ENCODE results near the gene LRRC75B.
A peak's percentile ranks its signal among the peaks of the same experiment; 100 is the strongest.
"Not testable (repeated sequence)": the region's sequence is repeated elsewhere in the genome, so short reads cannot be mapped to it uniquely, and the experiment has no call there.

LRRC75B gene

DNA sequence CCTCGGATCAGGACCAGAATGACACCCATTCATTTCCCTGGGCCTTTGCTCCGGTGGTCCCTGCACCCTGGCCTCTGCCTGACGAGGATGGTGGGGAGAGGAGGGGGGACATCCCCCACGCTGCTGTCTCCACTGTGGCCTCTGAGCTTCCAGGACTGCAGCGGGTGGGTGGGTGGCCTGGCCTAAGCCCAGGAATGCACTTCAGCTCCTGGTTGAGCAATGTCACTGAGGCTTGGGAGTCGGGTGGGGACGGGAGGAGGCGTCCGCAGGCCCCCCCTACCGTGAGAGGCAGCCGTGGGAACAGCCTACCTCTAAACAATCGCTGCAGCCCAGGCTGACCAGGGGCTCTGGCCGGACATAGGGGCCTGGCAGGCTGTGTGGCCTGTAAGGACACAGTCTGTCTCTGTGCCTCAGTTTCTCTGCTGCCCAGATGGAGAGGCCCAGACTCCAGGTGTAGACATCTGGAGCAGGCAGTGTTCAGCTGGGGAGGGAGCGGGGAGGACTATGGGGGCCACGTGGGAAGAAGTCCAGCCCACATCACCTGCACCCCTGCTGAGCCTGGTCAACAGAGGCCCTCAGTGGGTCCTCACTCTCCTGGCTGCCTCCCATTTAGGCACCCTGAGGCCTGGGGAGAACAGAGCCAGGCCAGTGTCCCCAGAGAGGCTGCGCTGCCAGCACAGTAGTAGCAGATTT is 38.7 kb upstream of the LRRC75B start:
- H3K4me1 ChIP-seq (ENCODE audit: insufficient read depth, low read length, severe bottlenecking); H3K36me3 ChIP-seq (ENCODE audit: insufficient read depth, low read length); H3F3A ChIP-seq (ENCODE audit: insufficient read depth, low read length); H3K4me3 ChIP-seq (ENCODE audit: low read depth, low read length, poor library complexity, severe bottlenecking); H3K79me2 ChIP-seq (ENCODE audit: insufficient read depth, low read length); H4K20me1 ChIP-seq (ENCODE audit: insufficient read depth, low read length); H3K9me2 ChIP-seq (ENCODE audit: low read depth, low read length); H3K27ac ChIP-seq (ENCODE audit: low read depth, low read length, poor library complexity, severe bottlenecking); H3K9ac ChIP-seq (ENCODE audit: low read length); H3K4me2 ChIP-seq (ENCODE audit: low read length); H3K9me3 ChIP-seq (ENCODE audit: low read length); H3K27me3 ChIP-seq (ENCODE audit: insufficient read depth, low read length); H2AFZ ChIP-seq (ENCODE audit: low read length): not testable (repeated sequence)

DNA sequence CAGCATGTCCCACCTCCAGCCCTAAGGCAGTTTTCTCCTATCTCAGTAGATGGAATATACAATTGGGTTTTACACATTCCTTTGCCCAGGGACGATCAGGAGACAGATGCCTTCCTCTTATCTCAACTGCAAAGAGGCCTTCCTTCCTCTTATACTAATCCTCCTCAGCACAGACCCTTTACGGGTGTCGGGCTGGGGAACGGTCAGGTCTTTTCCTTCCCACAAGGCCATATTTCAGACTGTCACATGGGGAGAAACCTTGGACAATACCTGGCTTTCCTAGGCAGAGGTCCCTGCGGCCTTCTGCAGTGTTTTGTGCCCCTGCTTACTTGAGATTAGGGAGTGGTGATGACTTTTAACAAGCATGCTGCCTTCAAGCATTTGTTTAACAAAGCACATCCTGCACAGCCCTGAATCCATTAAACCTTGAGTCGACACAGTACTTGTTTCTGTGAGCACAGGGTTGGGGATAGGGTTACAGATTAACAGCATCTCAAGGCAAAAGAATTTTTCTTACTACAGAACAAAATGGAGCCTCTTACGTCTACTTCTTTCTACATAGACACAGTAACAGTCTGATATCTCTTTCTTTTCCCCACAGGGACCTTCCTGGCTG is 38.0 kb upstream of the LRRC75B start:
- H3K79me2 ChIP-seq (ENCODE audit: insufficient read depth, low read length); H3K4me3 ChIP-seq (ENCODE audit: low read depth, low read length, poor library complexity, severe bottlenecking); H3K9me3 ChIP-seq (ENCODE audit: low read length); H3K9me2 ChIP-seq (ENCODE audit: low read depth, low read length); H3K36me3 ChIP-seq (ENCODE audit: insufficient read depth, low read length); H3K4me1 ChIP-seq (ENCODE audit: insufficient read depth, low read length, severe bottlenecking); H3K4me2 ChIP-seq (ENCODE audit: low read length); H4K20me1 ChIP-seq (ENCODE audit: insufficient read depth, low read length); H2AFZ ChIP-seq (ENCODE audit: low read length); H3K9ac ChIP-seq (ENCODE audit: low read length); H3F3A ChIP-seq (ENCODE audit: insufficient read depth, low read length); H3K27me3 ChIP-seq (ENCODE audit: insufficient read depth, low read length); H3K27ac ChIP-seq (ENCODE audit: low read depth, low read length, poor library complexity, severe bottlenecking): not testable (repeated sequence)

DNA sequence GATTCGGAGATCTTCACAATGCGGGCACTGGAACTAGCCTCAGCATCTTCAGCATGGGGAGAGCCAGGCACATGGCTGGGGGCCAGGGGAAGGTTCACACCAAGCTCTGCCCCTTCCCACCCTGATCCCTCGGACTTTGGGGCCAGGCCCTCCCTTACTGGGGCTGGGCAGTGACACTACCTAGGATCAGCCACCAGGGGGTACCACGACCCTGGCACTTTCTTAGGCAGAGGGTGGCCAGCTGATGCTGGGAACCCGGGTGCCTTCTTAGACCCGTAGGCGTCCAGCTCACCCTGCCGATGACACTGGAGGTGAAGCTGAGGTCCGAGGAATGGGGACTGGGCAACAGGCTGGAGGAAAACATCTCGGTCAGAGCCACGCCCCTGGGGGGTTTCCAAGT is 36.2 kb upstream of the LRRC75B start:
- H3K4me1 ChIP-seq (ENCODE audit: insufficient read depth, low read length, severe bottlenecking); H3K79me2 ChIP-seq (ENCODE audit: insufficient read depth, low read length); H3K4me3 ChIP-seq (ENCODE audit: low read depth, low read length, poor library complexity, severe bottlenecking); H3K36me3 ChIP-seq (ENCODE audit: insufficient read depth, low read length); H3F3A ChIP-seq (ENCODE audit: insufficient read depth, low read length); H3K9ac ChIP-seq (ENCODE audit: low read length); H3K9me3 ChIP-seq (ENCODE audit: low read length); H4K20me1 ChIP-seq (ENCODE audit: insufficient read depth, low read length); H2AFZ ChIP-seq (ENCODE audit: low read length); H3K9me2 ChIP-seq (ENCODE audit: low read depth, low read length); H3K27me3 ChIP-seq (ENCODE audit: insufficient read depth, low read length); H3K27ac ChIP-seq (ENCODE audit: low read depth, low read length, poor library complexity, severe bottlenecking); H3K4me2 ChIP-seq (ENCODE audit: low read length): not testable (repeated sequence)
- TF ChIP-seq, protein P1, sequence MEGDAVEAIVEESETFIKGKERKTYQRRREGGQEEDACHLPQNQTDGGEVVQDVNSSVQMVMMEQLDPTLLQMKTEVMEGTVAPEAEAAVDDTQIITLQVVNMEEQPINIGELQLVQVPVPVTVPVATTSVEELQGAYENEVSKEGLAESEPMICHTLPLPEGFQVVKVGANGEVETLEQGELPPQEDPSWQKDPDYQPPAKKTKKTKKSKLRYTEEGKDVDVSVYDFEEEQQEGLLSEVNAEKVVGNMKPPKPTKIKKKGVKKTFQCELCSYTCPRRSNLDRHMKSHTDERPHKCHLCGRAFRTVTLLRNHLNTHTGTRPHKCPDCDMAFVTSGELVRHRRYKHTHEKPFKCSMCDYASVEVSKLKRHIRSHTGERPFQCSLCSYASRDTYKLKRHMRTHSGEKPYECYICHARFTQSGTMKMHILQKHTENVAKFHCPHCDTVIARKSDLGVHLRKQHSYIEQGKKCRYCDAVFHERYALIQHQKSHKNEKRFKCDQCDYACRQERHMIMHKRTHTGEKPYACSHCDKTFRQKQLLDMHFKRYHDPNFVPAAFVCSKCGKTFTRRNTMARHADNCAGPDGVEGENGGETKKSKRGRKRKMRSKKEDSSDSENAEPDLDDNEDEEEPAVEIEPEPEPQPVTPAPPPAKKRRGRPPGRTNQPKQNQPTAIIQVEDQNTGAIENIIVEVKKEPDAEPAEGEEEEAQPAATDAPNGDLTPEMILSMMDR (IDR thresholded peaks at IDR 0.05; ENCODE audit: low read length) = peak; percentile 22; the same call in 1 of the 2 replicates

DNA sequence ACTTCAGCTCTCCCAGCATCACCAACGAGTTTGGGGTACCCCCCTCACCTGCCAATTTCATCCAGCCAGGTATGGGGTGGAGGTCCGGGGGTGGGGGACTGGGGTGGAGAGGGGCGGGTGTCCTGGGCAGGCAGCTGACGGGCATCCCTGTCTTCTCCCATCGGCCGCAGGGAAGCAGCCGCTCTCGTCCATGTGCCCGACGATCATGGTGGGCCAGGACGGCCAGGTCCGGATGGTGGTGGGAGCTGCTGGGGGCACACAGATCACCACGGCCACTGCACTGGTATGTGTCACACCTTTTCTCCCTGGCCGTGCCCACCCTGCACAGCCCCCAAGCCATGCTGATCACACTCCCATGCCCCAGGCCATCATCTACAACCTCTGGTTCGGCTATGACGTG is 35.0 kb upstream of the LRRC75B start:
- not testable (repeated sequence) for H3K79me2 ChIP-seq (ENCODE audit: insufficient read depth, low read length); H2AFZ ChIP-seq (ENCODE audit: low read length); H3K9me2 ChIP-seq (ENCODE audit: low read depth, low read length); H3K9me3 ChIP-seq (ENCODE audit: low read length); H3K36me3 ChIP-seq (ENCODE audit: insufficient read depth, low read length); H3K4me2 ChIP-seq (ENCODE audit: low read length); H4K20me1 ChIP-seq (ENCODE audit: insufficient read depth, low read length); H3K27ac ChIP-seq (ENCODE audit: low read depth, low read length, poor library complexity, severe bottlenecking); H3K4me1 ChIP-seq (ENCODE audit: insufficient read depth, low read length, severe bottlenecking); H3F3A ChIP-seq (ENCODE audit: insufficient read depth, low read length); H3K27me3 ChIP-seq (ENCODE audit: insufficient read depth, low read length); H3K4me3 ChIP-seq (ENCODE audit: low read depth, low read length, poor library complexity, severe bottlenecking); H3K9ac ChIP-seq (ENCODE audit: low read length)

DNA sequence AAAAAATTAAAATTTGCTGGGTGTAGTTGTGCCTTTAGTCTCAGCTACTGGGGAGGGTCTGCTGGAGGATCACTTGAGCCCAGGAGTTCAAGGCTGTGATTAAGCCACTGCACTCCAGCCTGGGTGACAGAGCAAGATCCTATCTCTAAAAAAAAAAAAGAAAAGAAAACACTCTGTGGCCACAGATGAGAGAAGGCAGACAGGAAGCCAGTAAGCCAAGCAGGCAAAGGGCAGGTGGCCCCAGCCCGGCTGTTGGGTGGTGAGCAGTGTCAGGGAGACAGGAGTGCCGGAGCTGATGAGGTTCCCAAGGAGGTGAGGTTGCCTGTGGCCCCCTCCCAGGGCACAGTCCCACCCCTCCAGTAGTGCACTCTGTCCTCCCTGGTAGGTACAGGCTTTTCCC is 29.7 kb upstream of the LRRC75B start:
- H3K4me1 ChIP-seq (ENCODE audit: insufficient read depth, low read length, severe bottlenecking); H4K20me1 ChIP-seq (ENCODE audit: insufficient read depth, low read length); H3F3A ChIP-seq (ENCODE audit: insufficient read depth, low read length); H3K9ac ChIP-seq (ENCODE audit: low read length); H3K9me2 ChIP-seq (ENCODE audit: low read depth, low read length); H3K9me3 ChIP-seq (ENCODE audit: low read length); H3K4me3 ChIP-seq (ENCODE audit: low read depth, low read length, poor library complexity, severe bottlenecking); H3K36me3 ChIP-seq (ENCODE audit: insufficient read depth, low read length); H3K79me2 ChIP-seq (ENCODE audit: insufficient read depth, low read length); H2AFZ ChIP-seq (ENCODE audit: low read length); H3K27me3 ChIP-seq (ENCODE audit: insufficient read depth, low read length); H3K4me2 ChIP-seq (ENCODE audit: low read length); H3K27ac ChIP-seq (ENCODE audit: low read depth, low read length, poor library complexity, severe bottlenecking): not testable (repeated sequence)

DNA sequence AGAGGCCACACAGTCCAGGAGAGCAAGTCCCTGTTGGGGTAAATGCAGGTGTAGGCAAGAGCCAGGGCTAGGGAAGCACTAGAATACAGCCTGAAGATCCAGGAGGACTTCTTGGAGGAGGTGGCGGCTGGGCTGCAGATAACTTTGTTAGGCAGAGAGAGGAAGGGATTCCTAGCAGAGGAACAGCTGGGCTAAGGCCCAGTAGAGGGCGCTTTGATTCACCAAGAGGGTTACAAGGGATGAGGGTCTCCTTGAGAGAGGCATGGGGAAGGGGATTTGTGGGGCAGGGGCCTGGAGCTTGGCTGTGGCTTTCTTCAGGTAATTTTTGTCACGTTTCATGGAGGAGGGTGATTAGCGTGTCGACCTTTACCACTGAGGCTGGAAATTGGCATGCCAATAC is 28.4 kb upstream of the LRRC75B start:
- not testable (repeated sequence) for H3F3A ChIP-seq (ENCODE audit: insufficient read depth, low read length); H3K4me2 ChIP-seq (ENCODE audit: low read length); H3K4me3 ChIP-seq (ENCODE audit: low read depth, low read length, poor library complexity, severe bottlenecking)

DNA sequence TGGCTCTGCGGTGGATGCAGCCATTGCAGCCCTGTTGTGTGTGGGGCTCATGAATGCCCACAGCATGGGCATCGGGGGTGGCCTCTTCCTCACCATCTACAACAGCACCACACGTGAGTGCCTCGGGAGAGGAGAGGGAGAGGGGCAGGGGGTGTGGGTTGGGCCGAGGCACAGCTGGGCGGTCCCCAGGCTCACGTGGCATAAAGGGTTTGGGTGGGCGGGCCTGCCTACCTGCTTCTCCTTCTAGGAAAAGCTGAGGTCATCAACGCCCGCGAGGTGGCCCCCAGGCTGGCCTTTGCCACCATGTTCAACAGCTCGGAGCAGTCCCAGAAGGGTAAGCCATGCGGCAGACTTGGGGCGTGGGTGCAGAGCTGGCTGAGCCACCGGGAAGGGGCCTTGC is 21.9 kb upstream of the LRRC75B start:
- not testable (repeated sequence) for H2AFZ ChIP-seq (ENCODE audit: low read length); H3K4me2 ChIP-seq (ENCODE audit: low read length); H3K9me2 ChIP-seq (ENCODE audit: low read depth, low read length); H3K4me1 ChIP-seq (ENCODE audit: insufficient read depth, low read length, severe bottlenecking); H3K79me2 ChIP-seq (ENCODE audit: insufficient read depth, low read length); H3F3A ChIP-seq (ENCODE audit: insufficient read depth, low read length); H3K9ac ChIP-seq (ENCODE audit: low read length); H3K4me3 ChIP-seq (ENCODE audit: low read depth, low read length, poor library complexity, severe bottlenecking); H3K27ac ChIP-seq (ENCODE audit: low read depth, low read length, poor library complexity, severe bottlenecking); H3K27me3 ChIP-seq (ENCODE audit: insufficient read depth, low read length); H3K9me3 ChIP-seq (ENCODE audit: low read length); H4K20me1 ChIP-seq (ENCODE audit: insufficient read depth, low read length); H3K36me3 ChIP-seq (ENCODE audit: insufficient read depth, low read length)

More for the DNA sequence above, 28.4 kb upstream of the LRRC75B start:
- H2AFZ ChIP-seq (ENCODE audit: low read length); H3K9ac ChIP-seq (ENCODE audit: low read length); H3K36me3 ChIP-seq (ENCODE audit: insufficient read depth, low read length); H3K9me2 ChIP-seq (ENCODE audit: low read depth, low read length); H4K20me1 ChIP-seq (ENCODE audit: insufficient read depth, low read length); H3K27me3 ChIP-seq (ENCODE audit: insufficient read depth, low read length); H3K27ac ChIP-seq (ENCODE audit: low read depth, low read length, poor library complexity, severe bottlenecking); H3K4me1 ChIP-seq (ENCODE audit: insufficient read depth, low read length, severe bottlenecking); H3K9me3 ChIP-seq (ENCODE audit: low read length); H3K79me2 ChIP-seq (ENCODE audit: insufficient read depth, low read length): not testable (repeated sequence)
